Neural cell (in vitro differentiated cells): ENCODE measurements around the gene ZC3H7B. TPM values are rescaled to one million over a fixed set of nuclear protein-coding genes. Genes with fewer than 3 reads are reported as not detected.

Experiments
- H2AFZ ChIP-seq: fragments of 200-600, 300-800 bp; sonication (generic), shearing (Covaris generic); 2 replicates; pipeline ENCODE4 v1.6.0; 2014; ENCODE audit warnings: low read depth, mild to moderate bottlenecking, antibody characterized with exemption, low read length, moderate library complexity
- H3F3A ChIP-seq: fragments of 200-600 bp; shearing (Covaris generic); 2 replicates; pipeline ENCODE4 v1.6.1; 2016; ENCODE audit warnings: mild to moderate bottlenecking, moderate library complexity, mixed read lengths, antibody characterized with exemption, low read length; ENCODE audit not compliant: insufficient read depth, poor library complexity, severe bottlenecking
- H3K27ac ChIP-seq: fragments of 200-600, 300-800 bp; sonication (generic), shearing (Covaris generic); 2 replicates; pipeline ENCODE4 v1.5.1; 2014; ENCODE audit warnings: mild to moderate bottlenecking, low read length, moderate library complexity
- H3K27me3 ChIP-seq: fragments of 300-800, 200-600 bp; sonication (generic), shearing (Covaris generic); 2 replicates; pipeline ENCODE4 v1.6.0; 2014; ENCODE audit warnings: mild to moderate bottlenecking, low read depth, low read length, moderate library complexity; ENCODE audit not compliant: insufficient read depth
- H3K36me3 ChIP-seq: fragments of 300-800, 200-600 bp; sonication (generic), shearing (Covaris generic); 2 replicates; pipeline ENCODE4 v1.5.1; 2014; ENCODE audit warnings: mild to moderate bottlenecking, antibody characterized with exemption, low read length, moderate library complexity; ENCODE audit not compliant: insufficient read depth
- H3K4me2 ChIP-seq: fragments of 300-800, 200-600 bp; sonication (generic), shearing (Covaris generic); 2 replicates; pipeline ENCODE4 v1.6.0; 2014; ENCODE audit warnings: mild to moderate bottlenecking, low read length
- H3K4me3 ChIP-seq: fragments of 300-800, 200-600 bp; sonication (generic), shearing (Covaris generic); 2 replicates; pipeline ENCODE4 v1.5.1; 2014; ENCODE audit warnings: mild to moderate bottlenecking, low read length, moderate library complexity
- H3K79me2 ChIP-seq: fragments of 200-600 bp; shearing (Covaris generic); replicated peaks from 2 replicates; pipeline ENCODE4 v1.6.0; 2014; ENCODE audit warnings: mild to moderate bottlenecking, low read length, moderate library complexity; ENCODE audit not compliant: insufficient read depth
- H3K9ac ChIP-seq: fragments of 300-800, 200-600 bp; sonication (generic), shearing (Covaris generic); 2 replicates; pipeline ENCODE4 v1.6.1; 2016; ENCODE audit warnings: mild to moderate bottlenecking, low read length, mixed read lengths
- H3K9me2 ChIP-seq: fragments of 200-600 bp; shearing (Covaris generic); 2 replicates; pipeline ENCODE4 v1.6.1; 2016; ENCODE audit warnings: mild to moderate bottlenecking, low read length, mixed read lengths; ENCODE audit not compliant: insufficient read depth
- H3K9me3 ChIP-seq: fragments of 200-600, 300-800 bp; sonication (generic), shearing (Covaris generic); 2 replicates; pipeline ENCODE4 v1.6.1; 2016; ENCODE audit warnings: mild to moderate bottlenecking, mixed run types, low read length, moderate library complexity, mixed read lengths
- H4K20me1 ChIP-seq: fragments of 200-600 bp; shearing (Covaris generic); 2 replicates; pipeline ENCODE4 v1.6.1; 2016; ENCODE audit warnings: mild to moderate bottlenecking, mixed run types; ENCODE audit not compliant: insufficient read depth
- CTCF ChIP-seq: fragments of 450-650 bp; IDR thresholded peaks from 2 replicates; pipeline ENCODE4 v1.5.1; 2014; ENCODE audit warnings: antibody characterized with exemption, mild to moderate bottlenecking, moderate library complexity; ENCODE audit not compliant: poor library complexity, severe bottlenecking
- EP300 ChIP-seq: fragments of 450-650 bp; conservative IDR thresholded peaks from 2 replicates; pipeline ENCODE4 v1.6.1; 2014; ENCODE audit warnings: antibody characterized with exemption, mild to moderate bottlenecking, moderate library complexity; ENCODE audit not compliant: poor library complexity, severe bottlenecking
- EZH2 ChIP-seq: fragments of 200-600, 300-800 bp; shearing (Covaris generic), sonication (generic); IDR thresholded peaks from 2 replicates; pipeline ENCODE4 v1.6.1; 2014; ENCODE audit warnings: antibody characterized with exemption, low read length, borderline replicate concordance, mild to moderate bottlenecking; ENCODE audit not compliant: insufficient read depth, poor library complexity, severe bottlenecking
- MXI1 ChIP-seq: fragments of 450-650 bp; conservative IDR thresholded peaks from 2 replicates; pipeline ENCODE4 v1.6.1; 2014; ENCODE audit warnings: antibody characterized with exemption, mild to moderate bottlenecking; ENCODE audit not compliant: poor library complexity, severe bottlenecking
- POLR2AphosphoS5 ChIP-seq: IDR thresholded peaks from 2 replicates; pipeline ENCODE4 v1.6.1; 2012
- RAD21 ChIP-seq: fragments of 450-650 bp; conservative IDR thresholded peaks from 2 replicates; pipeline ENCODE4 v1.6.1; 2014; ENCODE audit warnings: antibody characterized with exemption, mild to moderate bottlenecking, moderate library complexity
- REST ChIP-seq: IDR thresholded peaks from 2 replicates; pipeline ENCODE4 v1.6.1; 2012; ENCODE audit warnings: borderline replicate concordance
- SMC3 ChIP-seq: fragments of 450-650 bp; conservative IDR thresholded peaks from 2 replicates; pipeline ENCODE4 v1.6.1; 2014; ENCODE audit warnings: antibody characterized with exemption, mild to moderate bottlenecking, moderate library complexity; ENCODE audit not compliant: poor library complexity
- TAF1 ChIP-seq: IDR thresholded peaks from 2 replicates; pipeline ENCODE4 v1.6.1; 2012; ENCODE audit warnings: low read depth
- polyA plus RNA-seq: library from polyadenylated mRNA; depleted of rRNA; stranded (reverse); fragments of >200 nt; gene quantifications from 2 replicates; pipeline ENCODE4 v1.2.3, GENCODE V29; 2014

Gene ZC3H7B
- polyA plus RNA-seq, 1 donor from 2014 or later = 34.6 TPM

GRCh38 chr22:41397143-41397811, 96.0 kb downstream of the ZC3H7B start:
- Histone ChIP-seq H3K9ac (no peak overlapping the region), H2AFZ (no peak overlapping the region), H3K9me2 (no peaks in the 10 kb centered on the region), H3K79me2 (no peaks in the 10 kb centered on the region), H4K20me1 (no peaks in the 10 kb centered on the region), H3K27ac (no peak overlapping the region), H3K4me3 (no peak overlapping the region), H3K4me2 (no peak overlapping the region), H3K27me3 (no peaks in the 10 kb centered on the region), H3K36me3 (no peaks in the 10 kb centered on the region), H3K9me3 (no peaks in the 10 kb centered on the region), H3F3A (no peaks in the 10 kb centered on the region)
- TF ChIP-seq EP300 = no peak
- no peak for TF ChIP-seq TAF1
- TF ChIP-seq MXI1 = no peak
- no peak for TF ChIP-seq REST
- no peak for TF ChIP-seq SMC3
- no peak for TF ChIP-seq RAD21
- no peak for TF ChIP-seq EZH2
- TF ChIP-seq POLR2AphosphoS5 = no peak
- TF ChIP-seq CTCF = no peak

GRCh38 chr22:41398921-41399320, 97.6 kb downstream of the ZC3H7B start:
- no peaks in the 10 kb centered on the region for H4K20me1 ChIP-seq
- H3K9me3 ChIP-seq = no peaks in the 10 kb centered on the region
- H3K4me3 ChIP-seq = no peak overlapping the region
- no peak overlapping the region for H3K27ac ChIP-seq
- H2AFZ ChIP-seq = no peak overlapping the region
- H3K9me2 ChIP-seq = no peaks in the 10 kb centered on the region
- no peaks in the 10 kb centered on the region for H3F3A ChIP-seq
- no peaks in the 10 kb centered on the region for H3K27me3 ChIP-seq
- no peaks in the 10 kb centered on the region for H3K36me3 ChIP-seq
- H3K79me2 ChIP-seq = no peaks in the 10 kb centered on the region
- H3K9ac ChIP-seq = no peak overlapping the region
- H3K4me2 ChIP-seq = no peak overlapping the region
- TF ChIP-seq EZH2 (no peak), REST (no peak), MXI1 (no peak), CTCF (no peak)
